ENCODE data around the gene AKT1.

AKT1 gene

DNA sequence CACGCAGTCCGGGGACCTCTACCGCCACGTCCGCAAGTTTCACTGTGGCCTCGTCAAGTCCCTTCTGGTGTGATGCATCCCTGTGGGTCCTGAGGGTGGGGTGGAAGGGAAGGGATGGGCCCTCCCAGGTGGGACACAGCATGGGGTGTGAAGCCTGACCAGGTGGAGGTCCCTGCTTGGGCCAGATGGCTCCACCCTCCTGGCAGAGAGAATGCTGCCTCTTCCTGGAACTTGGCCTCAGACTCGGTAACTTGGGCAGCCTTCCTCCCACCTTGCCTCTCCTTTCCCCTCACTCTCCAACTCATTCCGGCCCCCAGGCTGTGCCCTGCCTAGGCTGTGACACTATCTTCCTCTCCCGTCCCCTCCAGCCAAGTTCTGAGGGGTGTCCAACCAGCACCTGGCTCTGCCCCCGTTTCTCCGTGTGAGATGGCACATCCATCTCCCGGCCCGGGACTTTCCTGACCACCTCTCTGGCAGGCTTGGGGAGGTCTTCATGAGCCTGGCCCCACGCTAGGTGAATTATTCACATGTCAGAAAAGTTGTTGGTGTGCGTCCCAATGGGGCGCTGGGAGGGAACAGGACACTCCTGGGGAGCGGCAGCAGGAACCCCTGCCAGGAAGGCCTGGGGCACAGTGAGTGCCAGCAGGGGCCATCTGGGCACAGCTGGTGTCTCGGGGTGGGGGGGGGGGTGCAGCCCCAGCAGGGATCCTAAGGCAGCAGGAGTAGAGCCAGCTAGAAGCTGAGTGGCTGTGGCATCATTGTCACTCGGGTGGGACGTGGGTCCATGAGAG is 7.0 kb upstream of the AKT1 start:
- peak overlapping the region; percentile 92 for H2AK5ac ChIP-seq (ENCODE audit: low read depth, low read length)
- DNase-seq (ENCODE audit: low spot score), result no peak

GRCh38 chr14:104801520-104802393 is 6.2 kb upstream of the AKT1 start:
- Histone ChIP-seq H4K8ac (ENCODE audit: low read depth, low read length) (no peak overlapping the region), H3K27me3 (ENCODE audit: control insufficient read depth in 3 of 3, insufficient read depth in 3 of 3, low read depth in 1 of 3, low read length in 3 of 3) (peaks cover 20 to 64% (median 57%) of the 10 kb centered on the region in 3 experiments), H3K4ac (ENCODE audit: low read length) (no peak overlapping the region), H3K23ac (ENCODE audit: low read depth, low read length, poor library complexity) (peak overlapping the region; percentile 99), H3K4me2 (ENCODE audit: insufficient read depth, low read length, poor library complexity, severe bottlenecking) (peak overlapping the region; percentile 82), H3K27ac (replicated peaks; ENCODE audit: low read length) (no peak overlapping the region), H2BK120ac (ENCODE audit: low read depth, low read length) (no peak overlapping the region), H2AK5ac (ENCODE audit: low read depth, low read length) (peak overlapping the region; percentile 92), H3K9me3 (replicated peaks in 1 of 2; ENCODE audit: control insufficient read depth in 2 of 2, insufficient read depth in 1 of 2, low read depth in 1 of 2, low read length in 2 of 2) (peaks cover 0 to 1% of the 10 kb centered on the region in 2 donors), H4K91ac (ENCODE audit: low read depth, low read length, poor library complexity) (no peak overlapping the region), H3K18ac (ENCODE audit: low read length) (peak overlapping the region; percentile 55), H3K79me1 (ENCODE audit: low read depth, low read length) (peaks cover 3% of the 10 kb centered on the region), H2AFZ (ENCODE audit: low read length) (peak overlapping the region; percentile 86), H3K14ac (ENCODE audit: low read length) (peak overlapping the region; percentile 79), H3K9ac (ENCODE audit: low read depth, low read length, poor library complexity) (peak overlapping the region; percentile 88), H3K36me3 (replicated peaks in 1 of 2; ENCODE audit: control insufficient read depth in 2 of 2, insufficient read depth in 2 of 2, low read length in 2 of 2) (no peaks in the 10 kb centered on the region), H3K4me3 (ENCODE audit: low read length in 2 of 2) (peak overlapping the region; percentile 45 to 79), H2BK12ac (ENCODE audit: low read length) (peak overlapping the region; percentile 41), H3K4me1 (ENCODE audit: control insufficient read depth in 2 of 2, insufficient read depth in 1 of 2, low read depth in 1 of 2, low read length in 2 of 2) (peaks cover 6 to 30% of the 10 kb centered on the region in 2 donors), H2BK5ac (ENCODE audit: low read length) (no peak overlapping the region), H2BK15ac (ENCODE audit: low read length) (peak overlapping the region; percentile 64)
- no peak for DNase-seq (ENCODE audit: low spot score)
- no CpG with 5 or more reads among the region's 45 CpGs for WGBS, 2 donors (ENCODE audit: extremely low coverage in 2 of 2, insufficient read length in 2 of 2, insufficient replicate concordance in 1 of 2)

More for the DNA sequence above, 7.0 kb upstream of the AKT1 start:
- H3K23ac ChIP-seq (ENCODE audit: low read depth, low read length, poor library complexity), result peak overlapping the region; percentile 99
- H3K79me1 ChIP-seq (ENCODE audit: low read depth, low read length), result peaks cover 5% of the 10 kb centered on the region
- H3K4me3 ChIP-seq (ENCODE audit: low read length in 2 of 2), result no peak overlapping the region
- no peak overlapping the region for H4K91ac ChIP-seq (ENCODE audit: low read depth, low read length, poor library complexity)
- H3K27me3 ChIP-seq (ENCODE audit: control insufficient read depth in 3 of 3, insufficient read depth in 3 of 3, low read depth in 1 of 3, low read length in 3 of 3), result peaks cover 20 to 56% (median 48%) of the 10 kb centered on the region in 3 experiments
- H3K4ac ChIP-seq (ENCODE audit: low read length), result no peak overlapping the region
- no peak overlapping the region for H2BK120ac ChIP-seq (ENCODE audit: low read depth, low read length)
- H3K18ac ChIP-seq (ENCODE audit: low read length), result no peak overlapping the region
- no CpG with 5 or more reads among the region's 20 CpGs for WGBS, 2 donors (ENCODE audit: extremely low coverage in 2 of 2, insufficient read length in 2 of 2, insufficient replicate concordance in 1 of 2)
- H4K8ac ChIP-seq (ENCODE audit: low read depth, low read length), result no peak overlapping the region
- peaks cover 6 to 23% of the 10 kb centered on the region in 2 donors for H3K4me1 ChIP-seq (ENCODE audit: control insufficient read depth in 2 of 2, insufficient read depth in 1 of 2, low read depth in 1 of 2, low read length in 2 of 2)
- H3K4me2 ChIP-seq (ENCODE audit: insufficient read depth, low read length, poor library complexity, severe bottlenecking), result no peak overlapping the region
- H3K9ac ChIP-seq (ENCODE audit: low read depth, low read length, poor library complexity), result no peak overlapping the region
- no peak overlapping the region for H2BK15ac ChIP-seq (ENCODE audit: low read length)
- H3K36me3 ChIP-seq (replicated peaks in 1 of 2; ENCODE audit: control insufficient read depth in 2 of 2, insufficient read depth in 2 of 2, low read length in 2 of 2), result no peaks in the 10 kb centered on the region
- H3K27ac ChIP-seq (replicated peaks; ENCODE audit: low read length), result no peak overlapping the region
- no peak overlapping the region for H2AFZ ChIP-seq (ENCODE audit: low read length)
- H3K9me3 ChIP-seq (replicated peaks in 1 of 2; ENCODE audit: control insufficient read depth in 2 of 2, insufficient read depth in 1 of 2, low read depth in 1 of 2, low read length in 2 of 2), result peaks cover 0 to 1% of the 10 kb centered on the region in 2 donors
- peak overlapping the region; percentile 44 for H3K14ac ChIP-seq (ENCODE audit: low read length)
- no peak overlapping the region for H2BK5ac ChIP-seq (ENCODE audit: low read length)
- H2BK12ac ChIP-seq (ENCODE audit: low read length), result peak overlapping the region; percentile 41

DNA sequence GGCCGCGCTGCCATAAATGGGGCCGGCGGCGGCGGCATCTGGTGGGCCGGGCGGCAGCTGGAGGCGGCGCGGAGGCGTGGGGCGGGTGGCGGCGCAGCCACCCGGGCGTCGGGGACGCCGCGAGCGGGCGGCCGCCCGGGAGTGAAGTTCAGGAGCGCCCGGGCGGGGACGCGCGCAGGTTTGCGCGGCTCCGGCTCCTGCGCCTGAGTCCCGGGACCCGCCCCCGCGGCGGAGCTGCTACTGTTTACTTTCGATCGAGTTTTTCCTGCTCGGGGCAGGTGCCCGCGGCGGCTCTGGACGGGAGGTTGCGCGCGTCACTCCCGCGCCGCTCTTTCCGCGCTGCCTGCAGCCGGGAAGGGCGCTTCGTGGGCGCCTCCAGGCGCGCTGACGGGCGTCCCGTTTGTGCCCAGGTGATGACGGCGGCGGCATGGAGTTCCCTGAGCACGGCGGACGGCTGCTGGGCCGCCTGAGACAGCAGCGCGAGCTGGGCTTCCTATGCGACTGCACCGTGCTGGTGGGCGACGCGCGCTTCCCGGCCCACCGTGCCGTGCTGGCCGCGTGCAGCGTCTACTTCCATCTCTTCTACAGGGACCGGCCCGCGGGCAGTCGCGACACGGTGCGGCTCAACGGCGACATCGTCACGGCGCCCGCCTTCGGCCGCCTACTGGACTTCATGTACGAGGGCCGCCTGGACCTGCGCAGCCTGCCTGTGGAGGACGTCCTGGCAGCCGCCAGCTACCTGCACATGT is 5.4 kb upstream of the AKT1 start, which contains the start of gene ZBTB42:
ZBTB42 (plus strand) TSS at position 331 of the 749 bp plus-strand sequence; CDS start at position 428, 97 bp downstream.
- Histone ChIP-seq H2AFZ (ENCODE audit: low read length) (peak within 1 kb of the TSS; percentile 86), H3K14ac (ENCODE audit: low read length) (peak within 1 kb of the TSS; percentile 89), H2BK5ac (ENCODE audit: low read length) (no peak within 1 kb of the TSS), H2BK120ac (ENCODE audit: low read depth, low read length) (no peak within 1 kb of the TSS), H2BK12ac (ENCODE audit: low read length) (peak within 1 kb of the TSS; percentile 9), H3K9ac (ENCODE audit: low read depth, low read length, poor library complexity) (peak within 1 kb of the TSS; percentile 88), H2AK5ac (ENCODE audit: low read depth, low read length) (peak within 1 kb of the TSS; percentile 86), H3K79me1 (ENCODE audit: low read depth, low read length) (peaks cover 3% of the 10 kb centered on the region), H3K4me2 (ENCODE audit: insufficient read depth, low read length, poor library complexity, severe bottlenecking) (peak within 1 kb of the TSS; percentile 82), H4K8ac (ENCODE audit: low read depth, low read length) (no peak within 1 kb of the TSS), H2BK15ac (ENCODE audit: low read length) (peak within 1 kb of the TSS; percentile 64), H3K4me3 (ENCODE audit: low read length in 2 of 2) (peak within 1 kb of the TSS; percentile 45 to 79), H3K4me1 (ENCODE audit: control insufficient read depth in 2 of 2, insufficient read depth in 1 of 2, low read depth in 1 of 2, low read length in 2 of 2) (peaks cover 13 to 38% of the 10 kb centered on the region in 2 donors), H3K18ac (ENCODE audit: low read length) (peak within 1 kb of the TSS; percentile 93), H3K4ac (ENCODE audit: low read length) (no peak within 1 kb of the TSS), H3K27me3 (ENCODE audit: control insufficient read depth in 3 of 3, insufficient read depth in 3 of 3, low read depth in 1 of 3, low read length in 3 of 3) (peaks cover 20 to 72% (median 59%) of the 10 kb centered on the region in 3 experiments), H3K23ac (ENCODE audit: low read depth, low read length, poor library complexity) (peak within 1 kb of the TSS; percentile 99), H4K91ac (ENCODE audit: low read depth, low read length, poor library complexity) (no peak within 1 kb of the TSS), H3K27ac (replicated peaks; ENCODE audit: low read length) (no peak within 1 kb of the TSS), H3K36me3 (replicated peaks in 1 of 2; ENCODE audit: control insufficient read depth in 2 of 2, insufficient read depth in 2 of 2, low read length in 2 of 2) (no peaks in the 10 kb centered on the region), H3K9me3 (replicated peaks in 1 of 2; ENCODE audit: control insufficient read depth in 2 of 2, insufficient read depth in 1 of 2, low read depth in 1 of 2, low read length in 2 of 2) (peaks cover 0 to 1% of the 10 kb centered on the region in 2 donors)
- DNase-seq (ENCODE audit: low spot score), result no peak
- WGBS, 2 donors (ENCODE audit: extremely low coverage in 2 of 2, insufficient read length in 2 of 2, insufficient replicate concordance in 1 of 2), result no CpG with 5 or more reads among the region's 105 CpGs

All from neuronal stem cell (in vitro differentiated cells).